ENCODE data around the gene SP100. TPM values are rescaled to one million over a fixed set of nuclear protein-coding genes. Genes with fewer than 3 reads are reported as not detected.

The SP100 gene
- total and polyA plus RNA-seq, 9 donors: 13.9 to 23.6 (median 18.0) TPM

- DNase-seq: no peak
- WGBS (ENCODE audit: insufficient coverage): no CpG with 5 or more reads among the region's 4 CpGs
- Histone ChIP-seq H3K27me3 (ENCODE audit: control insufficient read depth, insufficient read depth, low read length) (no peaks in the 10 kb centered on the region), H3K4me1 (ENCODE audit: control insufficient read depth, insufficient read depth, low read length) (peaks cover 16% of the 10 kb centered on the region), H3K9me3 (replicated peaks; ENCODE audit: control insufficient read depth, low read depth, low read length) (no peaks in the 10 kb centered on the region), H3K27ac (ENCODE audit: low read length) (no peak overlapping the region), H3K4me3 (ENCODE audit: low read length) (peak overlapping the region; percentile 68), H3K36me3 (ENCODE audit: control insufficient read depth, insufficient read depth, low read length) (no peaks in the 10 kb centered on the region)
Measured at GRCh38 chr2:230417436-230417835, 1.4 kb downstream of the SP100 start.

GRCh38 chr2:230418341-230419016 lies 2.5 kb downstream of the SP100 start:
- peaks cover 16% of the 10 kb centered on the region for H3K4me1 ChIP-seq (ENCODE audit: control insufficient read depth, insufficient read depth, low read length)
- no peaks in the 10 kb centered on the region for H3K9me3 ChIP-seq (replicated peaks; ENCODE audit: control insufficient read depth, low read depth, low read length)
- peaks cover 2% of the 10 kb centered on the region for H3K36me3 ChIP-seq (ENCODE audit: control insufficient read depth, insufficient read depth, low read length)
- H3K27ac ChIP-seq (ENCODE audit: low read length): no peak overlapping the region
- H3K4me3 ChIP-seq (ENCODE audit: low read length): no peak overlapping the region
- H3K27me3 ChIP-seq (ENCODE audit: control insufficient read depth, insufficient read depth, low read length): no peaks in the 10 kb centered on the region
- 75% methylated on average over 2 of the region's 9 CpGs for WGBS (ENCODE audit: insufficient coverage)
- DNase-seq: no peak

- DNase-seq: no peak
- Histone ChIP-seq H3K4me3 (ENCODE audit: low read length) (no peak overlapping the region), H3K27ac (ENCODE audit: low read length) (no peak overlapping the region), H3K4me1 (ENCODE audit: control insufficient read depth, insufficient read depth, low read length) (peaks cover 16% of the 10 kb centered on the region), H3K36me3 (ENCODE audit: control insufficient read depth, insufficient read depth, low read length) (peaks cover 2% of the 10 kb centered on the region), H3K9me3 (replicated peaks; ENCODE audit: control insufficient read depth, low read depth, low read length) (no peaks in the 10 kb centered on the region), H3K27me3 (ENCODE audit: control insufficient read depth, insufficient read depth, low read length) (no peaks in the 10 kb centered on the region)
- no CpG with 5 or more reads among the region's 4 CpGs for WGBS (ENCODE audit: insufficient coverage)
Measured at GRCh38 chr2:230419181-230419580, 3.2 kb downstream of the SP100 start.

- DNase-seq: no peak
Measured at GRCh38 chr2:230422149-230422548, 6.1 kb downstream of the SP100 start.

GRCh38 chr2:230423851-230424458 lies 8.0 kb downstream of the SP100 start:
- Histone ChIP-seq H3K4me1 (ENCODE audit: control insufficient read depth, insufficient read depth, low read length) (no peaks in the 10 kb centered on the region), H3K36me3 (ENCODE audit: control insufficient read depth, insufficient read depth, low read length) (peaks cover 2% of the 10 kb centered on the region), H3K4me3 (ENCODE audit: low read length) (no peak overlapping the region), H3K27me3 (ENCODE audit: control insufficient read depth, insufficient read depth, low read length) (no peaks in the 10 kb centered on the region), H3K27ac (ENCODE audit: low read length) (no peak overlapping the region), H3K9me3 (replicated peaks; ENCODE audit: control insufficient read depth, low read depth, low read length) (peaks cover 4% of the 10 kb centered on the region)
- no peak for DNase-seq
- WGBS (ENCODE audit: insufficient coverage): no CpG with 5 or more reads among the region's 3 CpGs

More at GRCh38 chr2:230422149-230422548, 6.1 kb downstream of the SP100 start:
- Histone ChIP-seq H3K27me3 (ENCODE audit: control insufficient read depth, insufficient read depth, low read length) (no peaks in the 10 kb centered on the region), H3K27ac (ENCODE audit: low read length) (no peak overlapping the region), H3K4me1 (ENCODE audit: control insufficient read depth, insufficient read depth, low read length) (peaks cover 2% of the 10 kb centered on the region), H3K4me3 (ENCODE audit: low read length) (no peak overlapping the region), H3K9me3 (replicated peaks; ENCODE audit: control insufficient read depth, low read depth, low read length) (no peaks in the 10 kb centered on the region), H3K36me3 (ENCODE audit: control insufficient read depth, insufficient read depth, low read length) (peaks cover 2% of the 10 kb centered on the region)
- 90% methylated on average over 2 of the region's 4 CpGs for WGBS (ENCODE audit: insufficient coverage)

GRCh38 chr2:230425377-230425776 lies 9.4 kb downstream of the SP100 start:
- no peak overlapping the region for H3K4me3 ChIP-seq (ENCODE audit: low read length)
- peaks cover 13% of the 10 kb centered on the region for H3K9me3 ChIP-seq (replicated peaks; ENCODE audit: control insufficient read depth, low read depth, low read length)
- no CpG with 5 or more reads among the region's 1 CpG for WGBS (ENCODE audit: insufficient coverage)
- DNase-seq: no peak
- H3K27ac ChIP-seq (ENCODE audit: low read length): no peak overlapping the region
- peaks cover 6% of the 10 kb centered on the region for H3K36me3 ChIP-seq (ENCODE audit: control insufficient read depth, insufficient read depth, low read length)
- H3K4me1 ChIP-seq (ENCODE audit: control insufficient read depth, insufficient read depth, low read length): no peaks in the 10 kb centered on the region
- no peaks in the 10 kb centered on the region for H3K27me3 ChIP-seq (ENCODE audit: control insufficient read depth, insufficient read depth, low read length)

- H3K36me3 ChIP-seq (ENCODE audit: control insufficient read depth, insufficient read depth, low read length): peaks cover 7% of the 10 kb centered on the region
- peaks cover 19% of the 10 kb centered on the region for H3K9me3 ChIP-seq (replicated peaks; ENCODE audit: control insufficient read depth, low read depth, low read length)
- no peaks in the 10 kb centered on the region for H3K4me1 ChIP-seq (ENCODE audit: control insufficient read depth, insufficient read depth, low read length)
- no peak for DNase-seq
- H3K27ac ChIP-seq (ENCODE audit: low read length): no peak overlapping the region
- H3K4me3 ChIP-seq (ENCODE audit: low read length): no peak overlapping the region
- no peaks in the 10 kb centered on the region for H3K27me3 ChIP-seq (ENCODE audit: control insufficient read depth, insufficient read depth, low read length)
Measured at GRCh38 chr2:230429513-230429912, 13.5 kb downstream of the SP100 start.

- H3K4me1 ChIP-seq (ENCODE audit: control insufficient read depth, insufficient read depth, low read length): no peaks in the 10 kb centered on the region
- 93% methylated on average over 1 of the region's 1 CpG for WGBS (ENCODE audit: insufficient coverage)
- DNase-seq: no peak
- no peak overlapping the region for H3K27ac ChIP-seq (ENCODE audit: low read length)
- H3K4me3 ChIP-seq (ENCODE audit: low read length): no peak overlapping the region
- H3K27me3 ChIP-seq (ENCODE audit: control insufficient read depth, insufficient read depth, low read length): no peaks in the 10 kb centered on the region
- H3K9me3 ChIP-seq (replicated peaks; ENCODE audit: control insufficient read depth, low read depth, low read length): peaks cover 26% of the 10 kb centered on the region
- H3K36me3 ChIP-seq (ENCODE audit: control insufficient read depth, insufficient read depth, low read length): peaks cover 7% of the 10 kb centered on the region
Measured at GRCh38 chr2:230430957-230431910, 15.2 kb downstream of the SP100 start.

GRCh38 chr2:230434677-230435324 lies 18.8 kb downstream of the SP100 start:
- no peak for DNase-seq
- Histone ChIP-seq H3K27me3 (ENCODE audit: control insufficient read depth, insufficient read depth, low read length) (no peaks in the 10 kb centered on the region), H3K27ac (ENCODE audit: low read length) (no peak overlapping the region), H3K9me3 (replicated peaks; ENCODE audit: control insufficient read depth, low read depth, low read length) (peaks cover 21% of the 10 kb centered on the region), H3K4me1 (ENCODE audit: control insufficient read depth, insufficient read depth, low read length) (no peaks in the 10 kb centered on the region), H3K36me3 (ENCODE audit: control insufficient read depth, insufficient read depth, low read length) (peaks cover 7% of the 10 kb centered on the region), H3K4me3 (ENCODE audit: low read length) (no peak overlapping the region)
- 44% methylated on average over 2 of the region's 4 CpGs for whole genome bisulfite sequencing (ENCODE audit: insufficient coverage)

- Histone ChIP-seq H3K9me3 (replicated peaks; ENCODE audit: control insufficient read depth, low read depth, low read length) (peaks cover 15% of the 10 kb centered on the region), H3K36me3 (ENCODE audit: control insufficient read depth, insufficient read depth, low read length) (peaks cover 3% of the 10 kb centered on the region), H3K4me1 (ENCODE audit: control insufficient read depth, insufficient read depth, low read length) (no peaks in the 10 kb centered on the region), H3K27ac (ENCODE audit: low read length) (no peak overlapping the region), H3K27me3 (ENCODE audit: control insufficient read depth, insufficient read depth, low read length) (no peaks in the 10 kb centered on the region), H3K4me3 (ENCODE audit: low read length) (no peak overlapping the region)
- 94% methylated on average over 2 of the region's 2 CpGs for WGBS (ENCODE audit: insufficient coverage)
- no peak for DNase-seq
Measured at GRCh38 chr2:230435431-230435830, 19.4 kb downstream of the SP100 start.
